ENCODE data around the gene FCER1G. TPM values are rescaled to one million over a fixed set of nuclear protein-coding genes. Genes with fewer than 3 reads are reported as not detected.

The FCER1G gene
- total and polyA plus RNA-seq, 2 of the 8 experiments (the other 6 are each of a cell fraction or from before 2014, with no cell fraction given), result 1.6 TPM; not detected in 1

GRCh38 chr1:161198194-161198896 lies 16.8 kb upstream of the FCER1G start (continued):
- peak in 1 of 2 experiments; percentile 32; a peak in 1 of 4 replicates for TF ChIP-seq SIN3A (conservative IDR thresholded peaks at IDR 0.05 in 1 of 2, IDR thresholded peaks at IDR 0.05 in 1 of 2; ENCODE audit: low read depth in 1 of 2, low read length in 2 of 2)
- TF ChIP-seq GTF2F1 (IDR thresholded peaks at IDR 0.05; ENCODE audit: borderline replicate concordance, low read depth, low read length), result no peak
- TF ChIP-seq SAP30 (IDR thresholded peaks at IDR 0.05; ENCODE audit: insufficient read depth, insufficient replicate concordance, low read length), result no peak
- peak; percentile 20 to 55; a peak in 3 of 4 replicates for TF ChIP-seq RAD21 (IDR thresholded peaks at IDR 0.05 in 1 of 2, conservative IDR thresholded peaks at IDR 0.05 in 1 of 2; ENCODE audit: low read depth in 2 of 2, low read length in 2 of 2)
- no peak for TF ChIP-seq JUND (IDR thresholded peaks at IDR 0.05; ENCODE audit: low read length)
- no peak for TF ChIP-seq KDM5A (IDR thresholded peaks at IDR 0.05; ENCODE audit: low read length)
- no peak for TF ChIP-seq HDAC6 (IDR thresholded peaks at IDR 0.05; ENCODE audit: low read depth, low read length)
- no peak for TF ChIP-seq BCL11A (IDR thresholded peaks at IDR 0.05; ENCODE audit: low read depth in 2 of 2, low read length in 2 of 2)
- TF ChIP-seq TCF12 (IDR thresholded peaks at IDR 0.05; ENCODE audit: low read depth, low read length), result no peak
- TF ChIP-seq CBX5 (IDR thresholded peaks at IDR 0.05; ENCODE audit: low read depth, low read length), result no peak
- no peak for TF ChIP-seq BRCA1 (IDR thresholded peaks at IDR 0.05; ENCODE audit: low read depth, low read length)
